ENCODE data around the gene PAPSS1.
"Not testable (repeated sequence)": the region's sequence is repeated elsewhere in the genome, so short reads cannot be mapped to it uniquely, and the experiment has no call there.

The PAPSS1 gene

GRCh38 chr4:107685740-107686139 lies 34.3 kb downstream of the PAPSS1 start:
- no peak for DNase-seq

- DNase-seq: no peak
These were observed 36.2 kb downstream of the PAPSS1 start for GRCh38 chr4:107683873-107684272.

GRCh38 chr4:107682306-107682705 lies 37.7 kb downstream of the PAPSS1 start:
- DNase-seq: no peak

GRCh38 chr4:107669068-107669467 lies 51.0 kb downstream of the PAPSS1 start:
- DNase-seq: no peak

- no peak for DNase-seq
These were observed 53.9 kb downstream of the PAPSS1 start for GRCh38 chr4:107666134-107666533.

- no peak for DNase-seq
These were observed 55.0 kb downstream of the PAPSS1 start for GRCh38 chr4:107665001-107665400.

GRCh38 chr4:107658400-107659336 lies 61.4 kb downstream of the PAPSS1 start:
- DNase-seq: no peak

GRCh38 chr4:107655289-107655688 lies 64.7 kb downstream of the PAPSS1 start:
- DNase-seq: no peak

GRCh38 chr4:107654694-107655093 lies 65.3 kb downstream of the PAPSS1 start:
- DNase-seq: no peak

GRCh38 chr4:107651408-107651807 lies 68.6 kb downstream of the PAPSS1 start:
- DNase-seq: not testable (repeated sequence)

GRCh38 chr4:107650251-107650650 lies 69.8 kb downstream of the PAPSS1 start:
- DNase-seq: no peak

- DNase-seq: no peak
These were observed 71.6 kb downstream of the PAPSS1 start for GRCh38 chr4:107648178-107648991.

GRCh38 chr4:107647591-107647990 lies 72.4 kb downstream of the PAPSS1 start:
- no peak for DNase-seq

GRCh38 chr4:107645604-107646003 lies 74.4 kb downstream of the PAPSS1 start:
- DNase-seq: no peak

- DNase-seq: no peak
These were observed 77.0 kb downstream of the PAPSS1 start for GRCh38 chr4:107643021-107643420.

GRCh38 chr4:107640878-107641277 lies 79.2 kb downstream of the PAPSS1 start:
- DNase-seq: no peak

GRCh38 chr4:107640197-107640596 lies 79.8 kb downstream of the PAPSS1 start:
- no peak for DNase-seq

GRCh38 chr4:107635735-107636134 lies 84.3 kb downstream of the PAPSS1 start:
- DNase-seq: no peak

GRCh38 chr4:107631560-107631959 lies 88.5 kb downstream of the PAPSS1 start:
- no peak for DNase-seq

- DNase-seq: no peak
These were observed 89.8 kb downstream of the PAPSS1 start for GRCh38 chr4:107630185-107630705.

GRCh38 chr4:107629318-107629717 lies 90.7 kb downstream of the PAPSS1 start:
- no peak for DNase-seq

GRCh38 chr4:107625391-107625902 lies 94.6 kb downstream of the PAPSS1 start:
- DNase-seq: no peak

GRCh38 chr4:107624024-107624423 lies 96.0 kb downstream of the PAPSS1 start:
- no peak for DNase-seq
